Measurements from ENCODE around the gene MCTP2.

MCTP2 gene

GRCh38 chr15:94290730-94291129 lies 59.4 kb downstream of the MCTP2 start:
- TF ChIP-seq POLR2AphosphoS5 (IDR thresholded peaks at IDR 0.05; ENCODE audit: low read depth), result no peak
- TF ChIP-seq REST (IDR thresholded peaks at IDR 0.05; ENCODE audit: insufficient replicate concordance, low read depth), result no peak
- no peak for TF ChIP-seq SPI1 (IDR thresholded peaks at IDR 0.05; ENCODE audit: borderline replicate concordance, low read depth)
- TF ChIP-seq, protein P1, sequence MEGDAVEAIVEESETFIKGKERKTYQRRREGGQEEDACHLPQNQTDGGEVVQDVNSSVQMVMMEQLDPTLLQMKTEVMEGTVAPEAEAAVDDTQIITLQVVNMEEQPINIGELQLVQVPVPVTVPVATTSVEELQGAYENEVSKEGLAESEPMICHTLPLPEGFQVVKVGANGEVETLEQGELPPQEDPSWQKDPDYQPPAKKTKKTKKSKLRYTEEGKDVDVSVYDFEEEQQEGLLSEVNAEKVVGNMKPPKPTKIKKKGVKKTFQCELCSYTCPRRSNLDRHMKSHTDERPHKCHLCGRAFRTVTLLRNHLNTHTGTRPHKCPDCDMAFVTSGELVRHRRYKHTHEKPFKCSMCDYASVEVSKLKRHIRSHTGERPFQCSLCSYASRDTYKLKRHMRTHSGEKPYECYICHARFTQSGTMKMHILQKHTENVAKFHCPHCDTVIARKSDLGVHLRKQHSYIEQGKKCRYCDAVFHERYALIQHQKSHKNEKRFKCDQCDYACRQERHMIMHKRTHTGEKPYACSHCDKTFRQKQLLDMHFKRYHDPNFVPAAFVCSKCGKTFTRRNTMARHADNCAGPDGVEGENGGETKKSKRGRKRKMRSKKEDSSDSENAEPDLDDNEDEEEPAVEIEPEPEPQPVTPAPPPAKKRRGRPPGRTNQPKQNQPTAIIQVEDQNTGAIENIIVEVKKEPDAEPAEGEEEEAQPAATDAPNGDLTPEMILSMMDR (IDR thresholded peaks at IDR 0.05; ENCODE audit: insufficient read depth, low read length), result no peak
- no peak for TF ChIP-seq GABPA (IDR thresholded peaks at IDR 0.05; ENCODE audit: low read depth)
- Histone ChIP-seq H3K4me3 (replicated peaks; ENCODE audit: insufficient read depth, low read length) (no peak overlapping the region), H3K27me3 (ENCODE audit: insufficient read depth, poor library complexity, severe bottlenecking) (no peaks in the 10 kb centered on the region), H3K27ac (replicated peaks) (peak overlapping the region; percentile 31)
- DNase-seq (ENCODE audit: low read depth in 1 of 2, low spot score in 1 of 2), result no peak

DNA sequence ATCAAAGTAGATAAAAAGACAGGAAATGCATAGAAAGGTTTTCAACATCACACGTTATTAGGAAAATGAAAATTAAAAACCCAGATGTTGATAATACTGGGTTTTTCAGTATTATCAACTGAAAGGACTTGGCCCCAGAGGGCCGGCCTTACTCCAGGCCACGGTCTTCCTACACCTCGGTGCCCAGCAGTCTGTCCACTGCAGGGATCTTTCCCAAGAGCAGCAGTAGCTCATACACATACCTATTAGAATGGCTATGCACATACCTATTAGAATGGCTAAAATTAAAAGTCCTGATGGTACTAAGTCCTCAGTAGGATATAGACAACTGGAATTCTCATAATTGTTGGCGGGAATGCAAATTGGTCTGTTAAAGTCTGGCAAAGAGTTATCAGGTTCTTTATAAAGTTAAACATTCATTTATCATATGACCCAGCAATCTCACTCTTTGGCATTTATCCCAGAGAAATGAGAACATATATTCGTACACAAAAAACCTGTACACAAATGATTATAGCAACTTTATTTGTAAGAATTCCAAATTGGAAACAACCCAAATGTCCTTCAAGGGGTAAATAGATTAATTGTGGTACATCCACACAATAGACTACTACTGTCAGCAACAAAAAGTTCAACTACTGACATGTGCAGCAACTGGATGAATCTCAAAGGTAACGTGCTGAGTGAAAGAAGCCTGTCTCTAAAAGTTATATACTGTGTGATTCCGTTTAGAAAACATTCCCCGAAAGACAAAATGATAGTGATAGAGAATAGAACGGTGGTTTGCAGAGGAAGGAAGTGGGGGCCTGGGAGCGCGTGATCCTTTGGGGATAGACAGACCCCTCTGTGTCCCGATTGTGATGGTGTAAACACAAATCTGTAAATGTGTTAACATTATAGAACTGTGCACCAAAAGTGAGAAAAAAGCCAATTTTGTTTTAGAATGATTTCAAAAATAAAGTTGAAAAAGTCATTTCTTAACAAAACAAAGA lies 62.3 kb downstream of the MCTP2 start:
- no peak overlapping the region for H3K27ac ChIP-seq (replicated peaks)
- no peaks in the 10 kb centered on the region for H3K27me3 ChIP-seq (ENCODE audit: insufficient read depth, poor library complexity, severe bottlenecking)
- TF ChIP-seq, protein P1 (IDR thresholded peaks at IDR 0.05; ENCODE audit: insufficient read depth, low read length), result no peak
- TF ChIP-seq GABPA (IDR thresholded peaks at IDR 0.05; ENCODE audit: low read depth) (no peak), SPI1 (IDR thresholded peaks at IDR 0.05; ENCODE audit: borderline replicate concordance, low read depth) (no peak), REST (IDR thresholded peaks at IDR 0.05; ENCODE audit: insufficient replicate concordance, low read depth) (no peak), POLR2AphosphoS5 (IDR thresholded peaks at IDR 0.05; ENCODE audit: low read depth) (no peak)
- no peak overlapping the region for H3K4me3 ChIP-seq (replicated peaks; ENCODE audit: insufficient read depth, low read length)
- DNase-seq (ENCODE audit: low read depth in 1 of 2, low spot score in 1 of 2), result no peak

DNA sequence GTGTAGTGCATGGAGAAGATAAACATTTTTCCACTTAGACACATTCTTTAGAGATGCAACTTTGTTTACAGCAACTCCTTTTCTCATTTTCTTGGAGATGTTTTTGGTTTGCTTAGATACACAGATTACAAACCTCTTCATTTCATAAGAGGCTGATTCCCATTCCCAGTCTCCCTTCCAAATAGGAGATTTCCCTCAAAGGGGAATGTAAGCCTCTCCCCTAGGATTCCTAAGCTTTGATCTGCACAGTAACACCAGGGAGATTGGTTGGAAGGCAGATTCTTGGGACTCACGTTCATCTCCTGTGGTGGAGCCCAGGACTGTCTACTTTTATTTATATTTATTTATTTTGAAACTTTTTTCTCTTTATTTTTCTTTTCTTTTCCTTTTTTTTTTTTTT lies 63.2 kb downstream of the MCTP2 start:
- no peak for DNase-seq (ENCODE audit: low read depth in 1 of 2, low spot score in 1 of 2)
- TF ChIP-seq, protein P1 (IDR thresholded peaks at IDR 0.05; ENCODE audit: insufficient read depth, low read length), result no peak
- TF ChIP-seq SPI1 (IDR thresholded peaks at IDR 0.05; ENCODE audit: borderline replicate concordance, low read depth), result no peak
- no peak for TF ChIP-seq REST (IDR thresholded peaks at IDR 0.05; ENCODE audit: insufficient replicate concordance, low read depth)
- TF ChIP-seq POLR2AphosphoS5 (IDR thresholded peaks at IDR 0.05; ENCODE audit: low read depth), result no peak
- Histone ChIP-seq H3K27me3 (ENCODE audit: insufficient read depth, poor library complexity, severe bottlenecking) (no peaks in the 10 kb centered on the region), H3K27ac (replicated peaks) (0 out of 2 replicates have a peak overlapping the region, but pooled peaks have one; percentile 0), H3K4me3 (replicated peaks; ENCODE audit: insufficient read depth, low read length) (no peak overlapping the region)
